IMR-90 (cell line): Measurements from ENCODE around the gene ABCA5. TPM values are rescaled to one million over a fixed set of nuclear protein-coding genes. Genes with fewer than 3 reads are reported as not detected.

Experiments
- ATAC-seq: fragments of 200-7000 bp; cut with Tn5 transposase; 2 replicates; pipeline ENCODE4 v1.9.1; 2020; ENCODE audit warnings: low read depth, mild to moderate bottlenecking, moderate library complexity
- BruUV-seq: library from RNA; stranded (reverse); fragments of 400-500 nt; replicated peaks from 2 replicates; lab custom pipeline; 2021; lab: Mats Ljungman, UMichigan
- CTCF ChIA-PET: fragments of 300-600 bp; formaldehyde crosslinking; extraction: SDS; loops from one replicate; lab custom pipeline; 2021; ENCODE audit warnings: antibody characterized with exemption; lab: Yijun Ruan, JAX
- POLR2A ChIA-PET: fragments of 300-600 bp; sonication (Branson Sonifier 250); formaldehyde crosslinking; loops from one replicate; lab custom pipeline; 2022; ENCODE audit warnings: antibody characterized with exemption; ENCODE audit not compliant: unreplicated experiment; lab: Charles Lee
- DNase-seq: peaks from one replicate; pipeline ENCODE4 v3.0.0; 2013
- H2AFZ ChIP-seq: replicated peaks from 2 replicates; pipeline ENCODE3; 2013; ENCODE audit warnings: low read length, mild to moderate bottlenecking; ENCODE audit not compliant: poor library complexity
- H2AK5ac ChIP-seq: 2 replicates; pipeline ENCODE4 v1.6.1; 2013; ENCODE audit warnings: low read depth, low read length, inconsistent platforms
- H2AK9ac ChIP-seq: replicated peaks from 2 replicates; pipeline ENCODE3; 2013; ENCODE audit warnings: mild to moderate bottlenecking, low read depth, low read length, moderate library complexity; ENCODE audit not compliant: poor library complexity
- H2BK120ac ChIP-seq: 2 replicates; pipeline ENCODE4 v1.6.1; 2013; ENCODE audit warnings: low read depth, low read length, inconsistent platforms
- H2BK15ac ChIP-seq: 3 replicates; pipeline ENCODE4 v1.6.1; 2013; ENCODE audit warnings: low read depth, low read length, inconsistent platforms
- H2BK20ac ChIP-seq: 2 replicates; pipeline ENCODE4 v1.6.1; 2013; ENCODE audit warnings: low read depth, mild to moderate bottlenecking, inconsistent platforms, low read length, moderate library complexity
- H2BK5ac ChIP-seq: 2 replicates; pipeline ENCODE4 v1.6.1; 2013; ENCODE audit warnings: mild to moderate bottlenecking, low read depth, low read length, inconsistent platforms; ENCODE audit not compliant: poor library complexity, severe bottlenecking
- H3K14ac ChIP-seq: replicated peaks from 2 replicates; pipeline ENCODE4 v1.6.1; 2013; ENCODE audit warnings: low read depth, low read length, inconsistent platforms
- H3K18ac ChIP-seq: 2 replicates; pipeline ENCODE4 v1.6.1; 2013; ENCODE audit warnings: low read depth, low read length, control low read depth
- H3K23ac ChIP-seq: 2 replicates; pipeline ENCODE4 v1.6.1; 2013; ENCODE audit warnings: low read depth, low read length, inconsistent platforms
- H3K27ac ChIP-seq: 2 replicates; pipeline ENCODE4 v1.5.1; 2013; ENCODE audit warnings: mild to moderate bottlenecking, control low read depth, low read length; ENCODE audit not compliant: insufficient read depth
- H3K27me3 ChIP-seq: 2 replicates; pipeline ENCODE4 v1.6.1; 2013; ENCODE audit warnings: low read length; ENCODE audit not compliant: control insufficient read depth, insufficient read depth
- H3K36me3 ChIP-seq: 2 replicates; pipeline ENCODE4 v1.6.1; 2013; ENCODE audit warnings: low read length, mixed read lengths; ENCODE audit not compliant: control insufficient read depth, insufficient read depth
- H3K4ac ChIP-seq: 2 replicates; pipeline ENCODE4 v1.6.1; 2013; ENCODE audit warnings: low read depth, low read length, inconsistent platforms
- H3K4me1 ChIP-seq: 2 replicates; pipeline ENCODE4 v1.6.1; 2013; ENCODE audit warnings: low read length, mixed read lengths; ENCODE audit not compliant: control insufficient read depth, insufficient read depth
- H3K4me2 ChIP-seq: 2 replicates; pipeline ENCODE4 v1.6.1; 2013; ENCODE audit warnings: low read depth, mild to moderate bottlenecking, control low read depth, low read length, moderate library complexity
- H3K4me3 ChIP-seq: 2 replicates; pipeline ENCODE4 v1.5.1; 2013; ENCODE audit warnings: low read depth, mild to moderate bottlenecking, control low read depth, low read length, moderate library complexity; ENCODE audit not compliant: insufficient read depth
- H3K56ac ChIP-seq: 2 replicates; pipeline ENCODE4 v1.6.1; 2013; ENCODE audit warnings: low read length, inconsistent platforms; ENCODE audit not compliant: insufficient read depth; ENCODE audit errors: extremely low read depth
- H3K79me1 ChIP-seq, 2 experiments: 2 replicates each; pipeline ENCODE4 v1.6.1; 2013; ENCODE audit warnings: low read length in 2 of 2, inconsistent platforms in 1 of 2, low read depth in 1 of 2
- H3K9ac ChIP-seq: 2 replicates; pipeline ENCODE4 v1.6.1; 2013; ENCODE audit warnings: low read depth, low read length, control low read depth
- H3K9me1 ChIP-seq: 2 replicates; pipeline ENCODE4 v1.6.1; 2013; ENCODE audit warnings: low read length, inconsistent platforms; ENCODE audit not compliant: insufficient read depth
- H3K9me3 ChIP-seq: 2 replicates; pipeline ENCODE4 v1.6.1; 2013; ENCODE audit warnings: low read length; ENCODE audit not compliant: control insufficient read depth, insufficient read depth
- H4K20me1 ChIP-seq: 2 replicates; pipeline ENCODE4 v1.6.1; 2013; ENCODE audit warnings: low read length, inconsistent platforms; ENCODE audit not compliant: insufficient read depth
- H4K5ac ChIP-seq: 2 replicates; pipeline ENCODE4 v1.6.1; 2013; ENCODE audit warnings: mild to moderate bottlenecking, low read depth, low read length, control low read depth
- H4K8ac ChIP-seq, 2 experiments: 2 replicates each; pipeline ENCODE4 v1.6.1; 2013; ENCODE audit warnings: low read depth in 2 of 2, low read length in 2 of 2, control low read depth in 1 of 2, inconsistent platforms in 1 of 2
- H4K91ac ChIP-seq: 2 replicates; pipeline ENCODE4 v1.6.1; 2013; ENCODE audit warnings: low read depth, low read length, inconsistent platforms; ENCODE audit not compliant: insufficient read depth
- BHLHE40 ChIP-seq: fragments of 150-350 bp; IDR thresholded peaks from 2 replicates; pipeline ENCODE4 v1.6.1; 2016; ENCODE audit warnings: mild to moderate bottlenecking, low read depth, low read length
- CEBPB ChIP-seq: IDR thresholded peaks from 2 replicates; pipeline ENCODE4 v1.6.1; 2012; ENCODE audit warnings: low read depth, low read length, improper control_type of control experiment
- CHD1 ChIP-seq: IDR thresholded peaks from 2 replicates; pipeline ENCODE4 v1.6.1; 2012; ENCODE audit warnings: low read depth, low read length, improper control_type of control experiment
- ELK1 ChIP-seq: fragments of 150-350 bp; IDR thresholded peaks from 2 replicates; pipeline ENCODE4 v1.6.1; 2016; ENCODE audit warnings: low read depth, mild to moderate bottlenecking, low read length, moderate library complexity, borderline replicate concordance
- MAZ ChIP-seq: IDR thresholded peaks from 2 replicates; pipeline ENCODE4 v1.6.1; 2012; ENCODE audit warnings: low read depth, mild to moderate bottlenecking, low read length, improper control_type of control experiment, moderate library complexity, borderline replicate concordance
- MXI1 ChIP-seq: IDR thresholded peaks from 2 replicates; pipeline ENCODE4 v1.6.1; 2012; ENCODE audit warnings: low read depth, mild to moderate bottlenecking, low read length, moderate library complexity, borderline replicate concordance
- RAD21 ChIP-seq: IDR thresholded peaks from 2 replicates; pipeline ENCODE4 v1.6.1; 2012; ENCODE audit warnings: low read length, improper control_type of control experiment
- RCOR1 ChIP-seq: IDR thresholded peaks from 2 replicates; pipeline ENCODE4 v1.6.1; 2012; ENCODE audit warnings: mild to moderate bottlenecking, low read length, improper control_type of control experiment; ENCODE audit not compliant: insufficient replicate concordance
- RFX5 ChIP-seq: IDR thresholded peaks from 2 replicates; pipeline ENCODE4 v1.8.0; 2012; ENCODE audit warnings: low read depth, mild to moderate bottlenecking, low read length, moderate library complexity
- SMC3 ChIP-seq: fragments of 150-350 bp; IDR thresholded peaks from 2 replicates; pipeline ENCODE4 v1.6.1; 2016; ENCODE audit warnings: low read depth, mild to moderate bottlenecking, antibody characterized with exemption, low read length, moderate library complexity
- WGBS, 2 experiments: methylation state at CpG; one replicate each; pipeline versions ENCODE4 v1.1.5 to v1.1.7; 2013; ENCODE audit warnings: missing lambda C conversion rate in 2 of 2; ENCODE audit not compliant: insufficient read length in 1 of 2; ENCODE audit errors: extremely low coverage in 2 of 2; 5-methylcytosine and 5-hydroxymethylcytosine counted together
- dilution Hi-C: fragments of 300-500 bp; cut with HindIII; formaldehyde crosslinking; loops from one replicate; pipeline ENCODE4 v1.14.3; 2018; ENCODE audit warnings: low sequenced_read_pairs; ENCODE audit not compliant: unreplicated experiment
- in situ Hi-C: fragments of 300-500 bp; cut with MboI; formaldehyde crosslinking; loops from 3 replicates; pipeline ENCODE4 v1.14.3; 2019; ENCODE audit warnings: low sequenced_read_pairs, inconsistent platforms, mixed read lengths
- intact Hi-C: fragments of 100-400 bp; cut with micrococcal nuclease; formaldehyde crosslinking; loops from 2 replicates; pipeline ENCODE4 v1.10.0; 2022
- polyA plus RNA-seq, 3 experiments: library from polyadenylated mRNA; depleted of rRNA; stranded (reverse); fragments of >200 nt; gene quantifications; 2 replicates each; pipeline ENCODE4 v1.2.3, GENCODE V29; 2012; ENCODE audit warnings: low replicate concordance in 1 of 3
- total RNA-seq: library from RNA; depleted of rRNA; stranded (reverse); fragments of >200 nt; gene quantifications from 2 replicates; pipeline ENCODE4 v1.2.3, GENCODE V29; 2012
- TF ChIP-seq, protein P1 (sequence below): fragments of 150-350 bp; IDR thresholded peaks from 2 replicates; pipeline ENCODE4 v1.6.1; 2017; ENCODE audit warnings: mild to moderate bottlenecking, antibody characterized with exemption, low read length, low read depth
- TF ChIP-seq, protein P2 (sequence below): conservative IDR thresholded peaks from 2 replicates; pipeline ENCODE4 v1.5.1; 2012; ENCODE audit warnings: mild to moderate bottlenecking, low read depth, low read length, improper control_type of control experiment

Gene ABCA5
- total and polyA plus RNA-seq, 2 of the 4 experiments (the other 2 are of a cell fraction), result 1.3 to 2.3 TPM

DNA sequence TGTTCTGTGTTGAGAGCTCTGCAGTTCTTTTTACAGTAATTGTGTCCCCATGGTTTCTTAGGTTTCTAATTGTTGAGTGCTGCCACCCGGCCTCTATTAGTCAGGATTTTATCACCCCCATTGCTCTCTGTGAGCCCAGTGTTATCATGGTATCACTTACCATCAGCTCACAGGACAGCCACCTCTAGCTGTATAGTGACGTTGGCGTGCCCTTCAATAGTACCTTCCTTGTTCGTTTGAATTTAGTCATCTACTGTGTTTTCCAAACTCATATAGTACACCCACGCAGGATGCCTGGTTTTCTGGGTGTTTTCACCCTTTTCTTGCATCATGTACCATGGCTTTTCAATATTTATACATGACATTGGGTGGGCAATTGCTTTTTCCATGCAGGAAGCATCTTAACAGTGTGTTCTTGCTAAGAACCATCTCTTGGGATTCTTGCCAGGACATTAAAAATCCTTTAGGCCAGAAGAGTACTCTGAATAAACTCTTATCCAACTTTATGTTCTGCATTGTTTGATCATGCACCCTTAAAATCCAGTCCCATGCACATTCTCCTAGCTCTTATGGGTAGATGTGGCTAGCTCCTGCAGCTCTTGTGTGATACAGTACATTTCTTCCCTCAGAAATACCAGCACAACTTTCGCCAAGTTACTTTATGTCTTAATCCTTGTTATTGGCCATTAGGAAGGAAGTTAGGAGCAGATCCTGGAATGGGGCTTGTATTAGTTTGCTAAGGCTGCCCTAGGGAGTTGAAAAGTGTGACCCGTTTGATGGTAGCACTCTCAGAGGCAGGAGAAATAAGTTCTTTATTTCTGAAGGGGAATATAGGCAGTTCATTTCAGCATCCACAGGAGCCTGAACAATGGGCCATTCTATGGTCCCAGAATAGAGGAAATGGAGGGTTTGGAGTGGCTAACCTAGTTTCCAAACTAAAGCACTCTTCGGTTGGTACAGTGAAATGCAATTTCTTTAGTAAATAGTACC lies 87.0 kb downstream of the ABCA5 start:
- Histone ChIP-seq H4K91ac (no peak overlapping the region), H3K36me3 (no peaks in the 10 kb centered on the region), H4K8ac (no peak overlapping the region), H3K14ac (no peak overlapping the region), H3K9me1 (no peaks in the 10 kb centered on the region), H2BK15ac (no peak overlapping the region), H3K56ac (no peak overlapping the region), H4K5ac (no peak overlapping the region), H2BK120ac (no peak overlapping the region), H2BK20ac (no peak overlapping the region), H3K27me3 (no peaks in the 10 kb centered on the region), H3K27ac (no peak overlapping the region), H3K4me2 (no peak overlapping the region), H3K23ac (no peak overlapping the region), H3K4me3 (no peak overlapping the region), H2AK5ac (no peak overlapping the region), H2AFZ (no peak overlapping the region), H3K4me1 (no peaks in the 10 kb centered on the region), H3K79me1 (no peaks in the 10 kb centered on the region), H4K20me1 (no peaks in the 10 kb centered on the region), H3K18ac (no peak overlapping the region), H3K4ac (no peak overlapping the region), H2BK5ac (no peak overlapping the region), H2AK9ac (no peak overlapping the region), H3K9ac (no peak overlapping the region), H3K9me3 (no peaks in the 10 kb centered on the region)
- in situ Hi-C loops (loop anchor here (5.0 to 10.0 kb wide), 2 partner anchors 463 to 705 kb away; no protein-coding TSS in a partner anchor), intact Hi-C loops (loop anchor here (10.0 kb wide), 1 partner anchor 775 kb away; no protein-coding TSS in a partner anchor), dilution Hi-C loops (no loop called here)
- ATAC-seq, result no peak
- TF ChIP-seq MXI1 (no peak), MAZ (no peak), ELK1 (no peak), RAD21 (no peak), SMC3 (no peak), RCOR1 (no peak), RFX5 (no peak), BHLHE40 (no peak), CHD1 (no peak), CEBPB (no peak)
- TF ChIP-seq, protein P1, sequence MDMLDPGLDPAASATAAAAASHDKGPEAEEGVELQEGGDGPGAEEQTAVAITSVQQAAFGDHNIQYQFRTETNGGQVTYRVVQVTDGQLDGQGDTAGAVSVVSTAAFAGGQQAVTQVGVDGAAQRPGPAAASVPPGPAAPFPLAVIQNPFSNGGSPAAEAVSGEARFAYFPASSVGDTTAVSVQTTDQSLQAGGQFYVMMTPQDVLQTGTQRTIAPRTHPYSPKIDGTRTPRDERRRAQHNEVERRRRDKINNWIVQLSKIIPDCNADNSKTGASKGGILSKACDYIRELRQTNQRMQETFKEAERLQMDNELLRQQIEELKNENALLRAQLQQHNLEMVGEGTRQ, result no peak
- TF ChIP-seq, protein P2, sequence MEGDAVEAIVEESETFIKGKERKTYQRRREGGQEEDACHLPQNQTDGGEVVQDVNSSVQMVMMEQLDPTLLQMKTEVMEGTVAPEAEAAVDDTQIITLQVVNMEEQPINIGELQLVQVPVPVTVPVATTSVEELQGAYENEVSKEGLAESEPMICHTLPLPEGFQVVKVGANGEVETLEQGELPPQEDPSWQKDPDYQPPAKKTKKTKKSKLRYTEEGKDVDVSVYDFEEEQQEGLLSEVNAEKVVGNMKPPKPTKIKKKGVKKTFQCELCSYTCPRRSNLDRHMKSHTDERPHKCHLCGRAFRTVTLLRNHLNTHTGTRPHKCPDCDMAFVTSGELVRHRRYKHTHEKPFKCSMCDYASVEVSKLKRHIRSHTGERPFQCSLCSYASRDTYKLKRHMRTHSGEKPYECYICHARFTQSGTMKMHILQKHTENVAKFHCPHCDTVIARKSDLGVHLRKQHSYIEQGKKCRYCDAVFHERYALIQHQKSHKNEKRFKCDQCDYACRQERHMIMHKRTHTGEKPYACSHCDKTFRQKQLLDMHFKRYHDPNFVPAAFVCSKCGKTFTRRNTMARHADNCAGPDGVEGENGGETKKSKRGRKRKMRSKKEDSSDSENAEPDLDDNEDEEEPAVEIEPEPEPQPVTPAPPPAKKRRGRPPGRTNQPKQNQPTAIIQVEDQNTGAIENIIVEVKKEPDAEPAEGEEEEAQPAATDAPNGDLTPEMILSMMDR, result no peak
- ChIA-PET CTCF (interaction anchor here (1.8 kb wide), 1 partner anchor 468 kb away, joined by 9 read pairs; no protein-coding TSS in a partner anchor), POLR2A (no interaction called here)
- no TSS peak for BruUV-seq
- 85% methylated on average over 4 of the region's 8 CpGs; no CpG with 5 or more reads in 1 of the 2 experiments for WGBS, 2 experiments
- no peak for DNase-seq
